HG03457 (cell line): Measurements from ENCODE around the gene SHB.
"Not testable (repeated sequence)": the region's sequence is repeated elsewhere in the genome, so short reads cannot be mapped to it uniquely, and the experiment has no call there.

Experiments
- ATAC-seq: cut with Tn5 transposase; IDR thresholded peaks from one replicate; pipeline ENCODE4 v1.9.1; 2021; ENCODE audit warnings: moderate number of reproducible peaks; ENCODE audit not compliant: unreplicated experiment

The SHB gene

GRCh38 chr9:37909836-37910235 lies 159.2 kb downstream of the SHB start:
- not testable (repeated sequence) for ATAC-seq

GRCh38 chr9:37909326-37909725 lies 159.7 kb downstream of the SHB start:
- ATAC-seq, result no peak

- no peak for ATAC-seq
These were observed 160.3 kb downstream of the SHB start for GRCh38 chr9:37908698-37909186.

GRCh38 chr9:37908283-37908682 lies 160.7 kb downstream of the SHB start:
- no peak for ATAC-seq

- ATAC-seq, result no peak
These were observed 162.5 kb downstream of the SHB start for GRCh38 chr9:37906312-37907239.

GRCh38 chr9:37905776-37906175 lies 163.3 kb downstream of the SHB start:
- ATAC-seq, result no peak

GRCh38 chr9:37905131-37905505 lies 163.9 kb downstream of the SHB start:
- ATAC-seq, result no peak

- no peak for ATAC-seq
These were observed 164.4 kb downstream of the SHB start for GRCh38 chr9:37904445-37905130.

- ATAC-seq, result peak; percentile 75
These were observed 165.2 kb downstream of the SHB start, which contains the start of gene SLC25A51 for GRCh38 chr9:37903647-37904444. Gene SLC25A51 (minus strand): TSS chr9:37904127. CDS start chr9:37888550, 15,577 bp downstream.

- ATAC-seq, result no peak
These were observed 166.0 kb downstream of the SHB start for GRCh38 chr9:37902796-37903646.

- ATAC-seq, result no peak
These were observed 166.9 kb downstream of the SHB start for GRCh38 chr9:37902131-37902530.

- no peak for ATAC-seq
These were observed 170.0 kb downstream of the SHB start for GRCh38 chr9:37899041-37899440.

GRCh38 chr9:37897665-37898064 lies 171.4 kb downstream of the SHB start:
- ATAC-seq, result no peak

GRCh38 chr9:37892063-37892462 lies 177.0 kb downstream of the SHB start:
- no peak for ATAC-seq

- not testable (repeated sequence) for ATAC-seq
These were observed 178.0 kb downstream of the SHB start for GRCh38 chr9:37891042-37891441.

- ATAC-seq, result no peak
These were observed 179.5 kb downstream of the SHB start for GRCh38 chr9:37889536-37889935.

GRCh38 chr9:37887977-37888583 lies 180.9 kb downstream of the SHB start:
- ATAC-seq, result not testable (repeated sequence)

GRCh38 chr9:37880916-37881479 lies 188.0 kb downstream of the SHB start:
- ATAC-seq, result no peak

- no peak for ATAC-seq
These were observed 192.7 kb downstream of the SHB start for GRCh38 chr9:37876376-37876775.
